GM10266 (cell line): ENCODE measurements around the gene C1orf21.

Source experiments
- DNase-seq: peaks from one replicate; pipeline ENCODE4 v3.0.0; 2012; ENCODE audit errors: extremely low spot score
- CTCF ChIP-seq: IDR thresholded peaks from 2 replicates; pipeline ENCODE4 v1.5.1; 2012; ENCODE audit warnings: mild to moderate bottlenecking, low read depth; ENCODE audit not compliant: control insufficient read depth, insufficient read depth; ENCODE audit errors: missing control alignments

C1orf21 gene

GRCh38 chr1:184545601-184546000 lies 158.8 kb downstream of the C1orf21 start:
- TF ChIP-seq CTCF = no peak
- DNase-seq = no peak

- DNase-seq = no peak
Measured at GRCh38 chr1:184552446-184552845, 165.6 kb downstream of the C1orf21 start.

GRCh38 chr1:184553845-184554244 lies 167.0 kb downstream of the C1orf21 start:
- no peak for DNase-seq
- TF ChIP-seq CTCF = no peak

More at GRCh38 chr1:184552446-184552845, 165.6 kb downstream of the C1orf21 start:
- TF ChIP-seq CTCF = no peak

GRCh38 chr1:184555665-184556641 lies 169.1 kb downstream of the C1orf21 start:
- DNase-seq = no peak
- TF ChIP-seq CTCF = no peak

- TF ChIP-seq CTCF = no peak
- DNase-seq = no peak
Measured at GRCh38 chr1:184556665-184557064, 169.8 kb downstream of the C1orf21 start.

- no peak for DNase-seq
- TF ChIP-seq CTCF = no peak
Measured at GRCh38 chr1:184557423-184558347, 170.9 kb downstream of the C1orf21 start.
